PFSK-1 (cell line): ENCODE data around the gene POR.

Source experiments
- FOXP2 ChIP-seq: optimal IDR thresholded peaks from 2 replicates; pipeline ENCODE3; 2011; ENCODE audit warnings: borderline replicate concordance, control low read depth, inconsistent platforms; ENCODE audit not compliant: insufficient read depth; ENCODE audit errors: extremely low read length, extremely low read depth
- POLR2AphosphoS5 ChIP-seq: IDR thresholded peaks from 2 replicates; pipeline ENCODE4 v1.6.1; 2012; ENCODE audit warnings: low read depth, mild to moderate bottlenecking, control low read depth, low read length, moderate library complexity
- TAF1 ChIP-seq: IDR thresholded peaks from 2 replicates; pipeline ENCODE4 v1.6.1; 2012; ENCODE audit warnings: low read length, control low read depth, borderline replicate concordance; ENCODE audit not compliant: insufficient read depth

DNA sequence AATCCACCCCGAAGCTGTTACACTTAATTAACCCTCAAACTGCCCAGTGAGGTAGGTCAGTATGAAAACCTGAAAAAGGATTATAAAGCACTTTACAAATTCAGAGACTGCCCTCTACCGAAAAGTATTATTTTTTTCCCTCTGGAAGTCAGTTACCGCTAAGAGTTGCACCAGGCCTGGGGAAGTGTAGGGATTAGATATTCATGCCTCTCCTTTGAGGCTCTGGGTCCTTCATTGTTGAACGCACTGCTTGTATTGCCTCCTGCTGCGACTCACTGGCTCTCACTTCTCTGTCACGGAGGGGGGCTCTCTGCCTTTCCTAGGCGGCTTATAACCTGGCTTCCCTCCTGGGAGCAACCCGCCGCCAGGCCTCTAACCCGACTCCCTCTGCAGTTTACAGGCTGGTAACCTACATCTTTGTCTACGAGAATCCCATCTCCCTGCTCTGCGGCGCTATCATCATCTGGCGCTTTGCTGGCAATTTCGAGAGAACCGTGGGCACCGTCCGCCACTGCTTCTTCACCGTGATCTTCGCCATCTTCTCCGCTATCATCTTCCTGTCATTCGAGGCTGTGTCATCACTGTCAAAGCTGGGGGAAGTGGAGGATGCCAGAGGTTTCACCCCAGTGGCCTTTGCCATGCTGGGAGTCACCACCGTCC lies 33.4 kb upstream of the POR start:
- TF ChIP-seq POLR2AphosphoS5 (no peak), FOXP2 (no peak), TAF1 (no peak)
